Head of caudate nucleus (tissue), 42 donors: ENCODE measurements around the gene CKAP5.

ENCODE experiments used
- DNase-seq, 42 donors: peaks; one replicate each; pipeline versions ENCODE4 v3.0.0 to v3.0.0-alpha.2; 2020 to 2021; ENCODE audit warnings: mixed read lengths in 7 of 42
- intact Hi-C: fragments of 100-400 bp; cut with DNase I; formaldehyde crosslinking; loops from one replicate; pipeline ENCODE4 v1.15.0; 2022

The CKAP5 gene

GRCh38 chr11:46857666-46858065 is 11.6 kb upstream of the CKAP5 start:
- intact Hi-C loops, result no loop called here

GRCh38 chr11:46856605-46857343 is 10.7 kb upstream of the CKAP5 start:
- peak in 10 of 42 donors; percentile 20 to 58 (median 32) for DNase-seq
- intact Hi-C loops, result no loop called here

More at GRCh38 chr11:46857666-46858065, 11.6 kb upstream of the CKAP5 start:
- DNase-seq, result peak in 1 of 42 donors; percentile 6

GRCh38 chr11:46855863-46856262 is 9.8 kb upstream of the CKAP5 start:
- intact Hi-C loops, result no loop called here

GRCh38 chr11:46855167-46855566 is 9.1 kb upstream of the CKAP5 start:
- no peak for DNase-seq

More at GRCh38 chr11:46855863-46856262, 9.8 kb upstream of the CKAP5 start:
- DNase-seq, result no peak

DNA sequence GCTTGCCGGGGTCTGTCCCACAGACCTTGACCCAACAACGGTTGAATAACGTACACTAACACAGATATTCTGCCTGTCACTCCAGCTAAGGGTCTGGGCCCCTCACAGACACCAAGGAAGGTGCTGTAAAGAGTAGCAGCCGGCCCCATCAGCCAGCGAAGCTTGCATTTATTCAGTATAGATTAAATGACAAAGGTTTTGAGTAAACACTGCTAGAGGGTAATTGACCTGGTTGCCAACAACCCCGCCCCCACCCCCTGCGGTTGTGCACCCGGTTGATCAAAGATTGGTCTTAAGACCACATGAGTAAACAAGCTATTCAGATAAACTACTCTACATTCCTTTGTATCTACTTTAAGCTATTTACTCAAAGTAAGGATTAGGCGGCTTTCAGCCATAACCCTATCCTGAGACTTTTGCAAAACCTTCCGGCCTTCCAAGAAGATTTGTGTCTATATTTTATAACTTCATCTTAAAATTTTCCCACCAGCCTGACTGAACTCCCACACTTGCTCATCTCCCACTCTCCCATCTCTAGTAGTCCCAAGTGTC is 4.8 kb upstream of the CKAP5 start:
- intact Hi-C loops, result no loop called here
- no peak for DNase-seq

More at GRCh38 chr11:46855167-46855566, 9.1 kb upstream of the CKAP5 start:
- intact Hi-C loops, result no loop called here

DNA sequence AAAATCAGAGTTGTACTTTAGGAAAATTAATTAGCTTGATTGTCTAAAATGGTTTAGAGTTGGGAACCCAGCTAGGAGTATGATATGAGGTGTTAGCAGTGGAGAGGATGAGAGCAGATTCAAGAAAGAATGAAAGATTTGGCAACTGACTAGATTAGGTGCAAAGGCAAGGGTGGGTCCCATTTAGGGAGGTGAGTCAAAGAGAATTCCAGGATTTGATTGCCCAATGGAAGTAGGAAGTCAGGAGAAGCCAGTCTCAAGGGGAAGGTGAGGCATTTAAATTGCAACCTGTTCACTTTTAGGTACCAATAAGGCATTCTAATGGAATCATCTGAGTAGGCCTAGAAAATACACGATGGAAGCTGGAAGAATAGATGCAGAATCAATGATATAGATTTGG is 3.6 kb upstream of the CKAP5 start:
- intact Hi-C loops, result no loop called here

DNA sequence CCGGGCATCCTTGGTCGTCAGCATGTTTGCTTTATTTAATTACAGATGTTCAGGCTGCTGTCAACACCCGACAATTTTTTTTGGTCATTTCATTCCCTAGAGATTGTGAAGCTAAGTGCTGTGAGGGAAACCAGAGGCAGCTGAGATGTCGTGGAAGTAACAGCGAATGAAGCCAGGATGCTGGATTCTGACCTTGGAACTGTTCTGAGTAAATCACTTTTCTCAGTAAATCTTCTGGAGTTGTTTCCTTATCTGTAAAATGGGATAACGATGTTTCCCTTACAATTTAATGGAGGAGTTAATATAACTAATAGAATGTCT is 390 bp upstream of the CKAP5 start:
- no peak for DNase-seq
- intact Hi-C loops, result no loop called here

More for the DNA sequence above, 3.6 kb upstream of the CKAP5 start:
- no peak for DNase-seq

DNA sequence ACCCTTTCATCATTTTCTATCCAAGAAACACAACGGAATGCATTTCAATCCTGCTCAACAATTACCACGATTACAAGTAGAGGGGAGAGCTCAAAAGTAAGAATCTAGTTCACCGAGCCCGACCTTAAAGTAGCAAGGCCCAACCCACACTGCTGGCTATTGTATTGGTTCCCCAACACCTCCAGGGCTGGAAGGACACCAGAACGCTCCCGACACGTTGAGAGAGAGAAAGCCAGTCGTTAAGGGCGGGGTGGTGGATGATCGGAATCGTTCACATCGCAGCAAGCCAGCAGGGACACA is 690 bp downstream of the CKAP5 start:
- peak in 2 of 42 donors; percentile 23 to 27 for DNase-seq
- intact Hi-C loops, result no loop called here

- intact Hi-C loops, result no loop called here
- no peak for DNase-seq
These were observed 6.0 kb downstream of the CKAP5 start for GRCh38 chr11:46840116-46840515.

DNA sequence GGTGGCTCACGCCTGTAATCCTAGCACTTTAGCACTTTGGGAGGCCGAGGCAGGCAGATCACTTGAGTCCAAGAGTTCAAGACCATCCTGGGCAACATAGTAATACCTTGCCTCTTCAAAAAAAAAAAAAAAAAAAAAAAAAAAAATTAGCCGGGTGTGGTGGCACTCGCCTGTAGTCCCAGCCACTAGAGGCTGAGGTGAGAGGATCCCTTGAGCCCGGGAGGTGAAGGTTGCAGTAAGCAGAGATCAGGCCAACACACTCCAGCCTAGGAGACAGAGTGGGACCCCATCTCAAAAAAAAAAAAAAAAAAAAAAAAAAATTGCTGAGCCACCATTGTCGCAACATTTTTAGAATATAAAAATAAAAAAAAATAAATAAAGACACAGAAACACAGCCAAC is 7.6 kb downstream of the CKAP5 start:
- DNase-seq, result no peak
- intact Hi-C loops, result no loop called here

GRCh38 chr11:46837860-46838259 is 8.2 kb downstream of the CKAP5 start:
- intact Hi-C loops, result no loop called here
- DNase-seq, result no peak

DNA sequence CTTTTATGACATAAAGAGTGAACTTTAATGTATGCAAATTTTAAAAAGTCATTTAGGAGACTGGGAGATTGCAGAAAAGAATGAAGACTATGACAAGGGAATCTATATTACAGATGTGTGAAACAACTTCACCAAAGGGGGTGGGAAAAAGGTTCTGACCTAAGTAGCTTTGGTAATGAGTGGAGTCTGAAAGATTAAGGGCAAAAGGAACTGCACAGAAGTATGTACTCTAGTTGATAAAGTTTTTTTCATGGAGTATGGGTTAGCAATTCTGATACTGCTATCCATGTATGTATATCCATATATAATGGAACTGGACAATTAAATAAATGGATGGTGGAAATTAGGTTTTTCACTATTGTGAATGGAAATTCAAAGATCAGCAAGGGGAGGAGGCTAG is 9.2 kb downstream of the CKAP5 start:
- intact Hi-C loops, result no loop called here
- no peak for DNase-seq

DNA sequence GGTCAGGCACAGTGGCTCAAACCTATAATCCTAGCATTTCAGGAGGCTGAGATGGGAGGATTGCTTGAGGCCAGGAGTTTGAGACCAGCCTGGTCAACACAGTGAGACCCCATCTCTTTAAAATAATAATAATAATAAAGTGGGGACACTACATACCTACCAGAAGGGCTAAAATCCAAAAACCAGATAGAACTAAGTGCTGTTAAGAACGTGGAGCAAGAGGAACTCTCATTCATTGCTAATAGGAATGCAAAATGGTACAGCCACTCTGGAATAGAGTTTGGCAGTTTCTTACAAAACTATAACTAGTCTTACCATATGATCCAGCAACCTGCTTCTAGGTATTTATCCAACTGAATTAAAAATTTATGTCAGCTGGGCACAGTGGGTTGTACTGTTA is 9.6 kb downstream of the CKAP5 start:
- DNase-seq, result no peak
- intact Hi-C loops, result no loop called here

GRCh38 chr11:46835897-46836296 is 10.2 kb downstream of the CKAP5 start:
- intact Hi-C loops, result no loop called here
- DNase-seq, result no peak

- intact Hi-C loops, result no loop called here
These were observed 11.3 kb downstream of the CKAP5 start for GRCh38 chr11:46834821-46835220.

DNA sequence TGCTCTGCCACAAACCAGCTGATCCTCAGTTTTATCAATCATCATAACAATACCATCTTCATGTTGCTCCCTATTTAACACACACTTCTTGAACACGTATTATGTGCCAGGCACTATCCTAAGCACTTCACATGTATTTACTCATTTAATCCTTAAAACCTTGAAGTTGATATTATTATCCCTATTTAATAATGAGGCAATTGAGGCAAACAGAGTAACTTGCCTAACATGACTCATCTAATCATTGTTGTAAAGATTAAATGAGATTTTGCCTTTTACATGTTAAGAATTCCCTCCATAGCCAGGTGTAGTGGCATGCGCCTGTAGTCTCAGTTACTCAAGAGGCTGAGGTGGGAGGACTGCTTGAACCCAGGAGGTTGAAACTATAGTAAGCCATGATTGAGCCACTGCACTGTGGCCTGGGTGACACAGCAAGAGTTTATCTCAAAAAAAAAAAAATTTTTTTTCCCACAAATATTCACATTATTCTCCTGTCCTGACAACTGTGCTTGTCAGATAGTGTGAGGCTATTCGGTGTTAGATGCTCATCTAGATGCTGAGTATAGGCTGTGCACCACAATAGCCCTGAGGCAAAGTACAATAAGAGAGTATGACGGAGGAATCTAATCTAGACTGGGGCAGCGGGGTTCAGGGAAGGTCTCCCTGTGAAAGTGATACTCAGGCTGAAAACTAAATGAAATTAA is 13.4 kb downstream of the CKAP5 start:
- no peak for DNase-seq
- intact Hi-C loops, result no loop called here

More at GRCh38 chr11:46834821-46835220, 11.3 kb downstream of the CKAP5 start:
- no peak for DNase-seq

DNA sequence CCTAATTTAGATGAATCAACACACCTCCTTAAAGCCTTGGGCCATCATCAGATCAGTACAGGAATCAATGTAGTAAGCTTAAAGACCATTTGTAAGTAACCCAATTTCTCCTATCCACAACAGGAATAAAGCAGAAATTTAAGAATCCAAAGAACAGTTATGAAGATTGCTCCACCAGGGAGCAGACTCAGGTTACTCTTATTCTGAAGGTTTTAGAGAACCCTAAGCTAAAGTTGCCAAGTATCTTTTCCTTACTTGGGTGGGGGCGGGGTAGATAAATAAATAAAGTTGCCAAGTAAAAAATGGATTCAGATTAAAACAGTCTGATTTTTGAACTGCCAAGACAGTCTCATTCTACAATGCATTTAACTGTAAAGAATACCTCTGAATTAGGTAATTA is 18.1 kb downstream of the CKAP5 start:
- intact Hi-C loops, result no loop called here
- no peak for DNase-seq

GRCh38 chr11:46826310-46827044 is 19.6 kb downstream of the CKAP5 start:
- peak; percentile 63 to 93 (median 86) for DNase-seq
- intact Hi-C loops, result no loop called here

GRCh38 chr11:46808799-46809431 is 37.2 kb downstream of the CKAP5 start:
- peak in 1 of 42 donors; percentile 3 for DNase-seq
- intact Hi-C loops, result no loop called here
